Activated T-helper 1 cell treated with Interleukin-2 at 50 U/mL for 16 hours (primary cell): ENCODE results near the gene CR1.
"Not testable (repeated sequence)": the region's sequence is repeated elsewhere in the genome, so short reads cannot be mapped to it uniquely, and the experiment has no call there.

ENCODE experiments used
- DNase-seq: peaks from one replicate; pipeline ENCODE4 v3.0.0-alpha.2; 2020; ENCODE audit warnings: low read depth

CR1 gene

GRCh38 chr1:207591205-207591604, 95.2 kb downstream of the CR1 start:
- DNase-seq: not testable (repeated sequence)

DNA sequence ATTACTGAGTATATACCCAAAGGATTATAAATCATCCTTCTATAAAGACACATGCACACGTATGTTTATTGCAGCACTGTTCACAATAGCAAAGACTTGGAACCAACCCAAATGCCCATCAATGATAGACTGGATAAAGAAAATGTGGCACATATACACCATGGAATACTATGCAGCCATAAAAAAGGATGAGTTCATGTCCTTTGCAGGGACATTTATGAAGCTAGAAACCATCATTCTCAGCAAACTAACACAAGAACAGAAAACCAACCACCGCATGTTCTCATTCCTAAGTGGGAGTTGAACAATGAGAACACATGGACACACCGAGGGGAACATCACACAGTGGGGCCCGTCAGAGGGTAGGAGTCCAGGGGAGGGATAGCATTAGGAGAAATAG, 98.1 kb downstream of the CR1 start:
- DNase-seq: not testable (repeated sequence)

DNA sequence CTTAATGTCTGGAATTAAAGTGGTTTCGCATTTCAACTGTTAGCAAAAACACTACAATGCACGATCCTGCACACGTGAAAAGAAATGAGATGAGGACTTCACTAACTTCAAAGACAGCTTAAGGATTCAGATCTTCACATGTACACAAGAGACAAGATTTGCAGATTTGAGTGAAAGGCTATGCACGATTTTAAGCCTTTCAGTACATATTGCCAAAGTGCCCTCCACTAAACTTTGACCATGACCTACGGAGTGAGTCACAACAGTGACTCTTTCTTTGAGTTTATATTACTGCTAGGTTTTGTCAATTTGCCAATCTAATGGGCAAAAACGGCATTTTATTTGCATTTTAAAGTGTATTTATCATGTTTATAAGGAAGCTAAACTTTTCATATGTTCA, 107.8 kb downstream of the CR1 start:
- no peak for DNase-seq

GRCh38 chr1:207605444-207606361, 109.7 kb downstream of the CR1 start:
- no peak for DNase-seq

- DNase-seq: no peak
Measured at GRCh38 chr1:207606362-207606755, 110.4 kb downstream of the CR1 start.

DNA sequence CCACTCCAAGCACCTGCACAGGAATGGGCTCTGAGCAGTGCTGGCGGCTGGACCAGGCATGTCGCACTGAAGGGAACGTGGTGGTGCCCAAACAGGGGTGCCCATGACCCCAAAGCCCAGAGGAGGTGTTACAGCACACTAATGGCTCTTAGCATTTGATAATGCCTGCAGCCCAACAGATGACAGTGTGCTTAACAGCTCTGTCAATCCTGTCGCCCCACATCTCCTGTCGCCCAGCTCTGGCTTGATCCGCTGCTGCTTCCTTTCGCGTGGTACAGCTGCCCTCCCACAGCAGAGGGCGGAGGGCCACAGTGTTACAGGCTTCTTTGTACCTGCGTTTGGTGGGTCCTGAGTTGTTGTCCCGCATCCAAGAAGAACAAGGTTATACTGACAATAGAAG, 116.8 kb downstream of the CR1 start:
- no peak for DNase-seq

GRCh38 chr1:207619871-207620542, 124.0 kb downstream of the CR1 start:
- no peak for DNase-seq

DNA sequence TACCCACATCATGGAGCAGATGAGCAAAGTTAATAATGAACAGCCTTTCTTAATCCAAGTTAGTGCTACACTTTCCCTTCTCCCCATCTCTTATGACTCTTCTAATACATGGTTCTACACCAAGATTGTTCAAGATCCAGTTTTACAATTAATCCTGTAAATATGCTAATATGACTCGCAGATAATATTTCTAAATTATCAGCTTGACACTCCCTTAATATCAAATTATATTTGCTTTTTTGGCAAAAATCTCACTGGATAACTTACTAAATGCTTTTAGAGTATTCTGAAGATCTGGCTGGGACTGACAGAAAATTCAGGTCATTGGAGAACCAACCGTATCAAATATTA, 124.6 kb downstream of the CR1 start:
- no peak for DNase-seq

- DNase-seq: not testable (repeated sequence)
Measured at GRCh38 chr1:207625504-207626071, 129.6 kb downstream of the CR1 start.

GRCh38 chr1:207626972-207627337, 131.0 kb downstream of the CR1 start:
- no peak for DNase-seq

DNA sequence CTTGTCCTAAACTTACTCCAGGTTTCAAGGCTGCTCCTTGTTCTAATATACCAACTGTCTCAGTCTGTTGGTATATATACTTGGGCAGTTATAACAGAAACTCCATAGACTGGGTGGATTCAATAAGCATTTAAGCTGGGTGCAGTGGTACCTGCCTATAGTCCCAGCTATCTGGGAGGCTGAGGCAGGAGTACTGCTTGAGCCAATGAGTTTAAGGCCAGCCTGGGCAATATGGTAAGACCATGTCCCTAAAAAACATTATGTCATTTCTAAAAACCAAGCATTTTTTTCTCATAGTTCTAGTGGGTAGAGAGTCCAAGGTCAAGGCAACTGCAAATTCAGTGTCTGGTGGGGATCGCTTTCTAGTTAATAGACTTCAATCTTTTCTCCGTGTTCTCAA, 131.5 kb downstream of the CR1 start:
- no peak for DNase-seq

DNA sequence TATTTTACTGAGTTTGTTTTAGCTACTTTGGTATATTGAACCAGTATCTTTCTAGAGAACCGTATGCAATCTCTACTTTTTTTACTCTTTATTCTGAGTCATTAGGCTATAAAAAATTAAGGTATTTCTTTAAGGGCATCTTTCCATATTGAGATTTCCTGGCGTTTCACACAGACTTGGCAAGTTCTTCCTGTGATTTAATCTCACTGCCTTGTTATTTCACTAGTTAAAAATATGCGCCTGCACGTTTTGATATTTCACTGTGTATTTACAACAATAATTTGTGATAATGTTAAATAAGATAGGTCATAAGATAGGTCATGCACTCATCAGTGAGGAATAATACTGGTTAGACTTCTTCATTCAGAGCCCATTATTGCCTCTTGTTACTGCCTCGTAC, 132.8 kb downstream of the CR1 start:
- no peak for DNase-seq

GRCh38 chr1:207631137-207631536, 135.2 kb downstream of the CR1 start:
- DNase-seq: no peak

- DNase-seq: no peak
Measured at GRCh38 chr1:207633226-207633625, 137.3 kb downstream of the CR1 start.

DNA sequence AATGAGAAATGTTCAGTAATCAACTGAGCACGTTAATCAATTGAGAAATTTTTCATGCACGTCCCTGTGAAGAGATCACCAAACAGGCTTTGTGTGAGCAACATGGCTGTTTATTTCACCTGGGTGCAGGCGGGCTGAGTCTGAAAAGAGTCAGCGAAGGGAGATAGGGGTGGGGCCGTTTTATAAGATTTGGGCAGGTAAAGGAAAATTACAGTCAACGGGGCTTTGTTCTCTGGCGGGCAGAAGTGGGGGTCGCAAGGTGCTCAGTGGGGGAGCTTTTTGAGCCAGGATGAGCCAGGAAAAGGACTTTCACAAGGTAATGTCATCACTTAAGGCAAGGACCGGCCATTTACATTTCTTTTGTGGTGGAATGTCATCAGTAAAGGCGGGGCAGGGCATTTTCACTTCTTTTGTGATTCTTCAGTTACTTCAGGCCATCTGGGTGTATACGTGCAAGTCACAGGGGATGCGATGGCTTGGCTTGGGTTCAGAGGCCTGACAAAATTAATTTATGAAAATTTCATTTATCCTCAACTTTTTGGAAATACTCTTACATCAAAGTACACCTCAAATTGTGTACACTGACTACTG, 137.8 kb downstream of the CR1 start:
- DNase-seq: not testable (repeated sequence)

DNA sequence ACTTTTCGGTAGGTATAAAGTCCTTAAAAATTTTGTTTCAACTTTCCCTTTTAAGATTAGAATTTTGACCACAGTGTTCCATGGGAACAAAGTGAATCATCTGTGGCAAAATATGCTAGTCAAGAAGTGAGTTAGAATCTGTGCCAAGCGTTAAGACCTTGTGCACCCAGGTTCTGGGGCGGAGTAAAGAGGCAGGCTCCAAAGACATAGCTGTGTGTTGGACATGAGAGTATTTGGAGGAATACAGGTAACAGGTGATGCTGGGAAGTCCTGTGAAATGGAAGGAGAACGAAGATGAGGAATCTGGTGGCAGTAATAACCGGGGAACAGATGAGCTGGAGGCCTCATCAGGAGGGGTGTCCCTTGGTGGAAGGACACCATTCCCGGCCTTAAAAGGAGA, 138.3 kb downstream of the CR1 start:
- not testable (repeated sequence) for DNase-seq

DNA sequence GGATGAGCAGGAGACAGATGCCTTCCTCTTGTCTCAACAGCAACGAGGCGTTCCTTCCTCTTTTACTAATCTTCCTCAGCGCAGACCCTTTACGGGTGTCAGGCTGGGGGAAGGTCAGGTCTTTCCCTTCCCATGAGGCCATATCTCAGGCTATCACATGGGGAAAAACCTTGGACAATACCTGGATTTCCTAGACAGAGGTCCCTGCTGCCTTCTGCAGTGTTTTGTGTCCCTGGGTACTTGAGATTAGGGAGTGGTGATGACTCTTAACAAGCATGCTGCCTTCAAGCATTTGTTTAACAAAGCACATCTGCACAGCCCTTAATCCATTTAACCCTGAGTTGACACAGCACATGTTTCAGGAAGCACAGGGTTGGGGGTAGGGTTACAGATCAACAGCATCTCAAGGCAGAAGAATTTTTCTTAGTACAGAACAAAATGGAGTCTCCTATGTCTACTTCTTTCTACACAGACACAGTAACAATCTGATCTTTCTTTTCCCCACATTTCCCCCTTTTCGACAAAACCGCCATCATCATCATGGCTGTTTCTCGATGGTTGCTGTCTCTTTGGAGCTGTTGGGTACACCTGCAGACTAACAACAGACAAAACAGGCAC, 139.7 kb downstream of the CR1 start:
- not testable (repeated sequence) for DNase-seq

GRCh38 chr1:207638487-207639145, 142.7 kb downstream of the CR1 start:
- DNase-seq: not testable (repeated sequence)

DNA sequence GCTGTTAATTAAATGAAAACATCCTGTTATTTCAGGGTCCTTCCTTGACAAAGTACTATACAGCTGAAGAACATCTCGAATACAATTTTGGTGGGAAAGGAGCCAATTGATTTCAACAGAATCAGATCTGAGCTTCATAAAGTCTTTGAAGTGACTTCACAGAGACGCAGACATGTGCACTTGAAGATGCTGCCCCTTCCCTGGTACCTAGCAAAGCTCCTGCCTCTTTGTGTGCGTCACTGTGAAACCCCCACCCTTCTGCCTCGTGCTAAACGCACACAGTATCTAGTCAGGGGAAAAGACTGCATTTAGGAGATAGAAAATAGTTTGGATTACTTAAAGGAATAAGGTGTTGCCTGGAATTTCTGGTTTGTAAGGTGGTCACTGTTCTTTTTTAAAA, 143.4 kb downstream of the CR1 start:
- not testable (repeated sequence) for DNase-seq

GRCh38 chr1:207644166-207644851, 148.4 kb downstream of the CR1 start:
- DNase-seq: no peak
